H9 (cell line): ENCODE data around the gene RNU1-3. TPM values are rescaled to one million over a fixed set of nuclear protein-coding genes. Genes with fewer than 3 reads are reported as not detected.
"Not testable (repeated sequence)": the region's sequence is repeated elsewhere in the genome, so short reads cannot be mapped to it uniquely, and the experiment has no call there.

ENCODE experiments used
- DNase-seq: peaks from one replicate; pipeline ENCODE4 v3.0.0-alpha.2; 2017
- H2AFZ ChIP-seq: one replicate; pipeline ENCODE4 v1.6.1; 2013; ENCODE audit warnings: mild to moderate bottlenecking, low read length, control low read depth, moderate library complexity
- H2AK5ac ChIP-seq: 2 replicates; pipeline ENCODE4 v1.6.1; 2013; ENCODE audit warnings: low read length, control low read depth, mixed read lengths; ENCODE audit not compliant: insufficient read length
- H2BK120ac ChIP-seq: one replicate; pipeline ENCODE4 v1.6.1; 2013; ENCODE audit warnings: low read depth, mild to moderate bottlenecking, low read length, control low read depth, inconsistent platforms; ENCODE audit not compliant: poor library complexity, severe bottlenecking
- H2BK12ac ChIP-seq: 2 replicates; pipeline ENCODE4 v1.6.1; 2013; ENCODE audit warnings: low read length, control low read depth, mixed read lengths, low read depth; ENCODE audit not compliant: insufficient read length
- H2BK15ac ChIP-seq: 2 replicates; pipeline ENCODE4 v1.6.1; 2013; ENCODE audit warnings: low read depth, low read length, control low read depth
- H2BK20ac ChIP-seq: one replicate; pipeline ENCODE4 v1.6.1; 2013; ENCODE audit warnings: low read depth, mild to moderate bottlenecking, low read length, control low read depth, inconsistent platforms; ENCODE audit not compliant: poor library complexity, severe bottlenecking
- H2BK5ac ChIP-seq: 2 replicates; pipeline ENCODE4 v1.6.1; 2013; ENCODE audit warnings: low read length, control low read depth, mixed read lengths; ENCODE audit not compliant: insufficient read length
- H3K14ac ChIP-seq: 2 replicates; pipeline ENCODE4 v1.6.1; 2013; ENCODE audit warnings: low read length, control low read depth; ENCODE audit not compliant: insufficient read depth
- H3K18ac ChIP-seq: 2 replicates; pipeline ENCODE4 v1.6.1; 2013; ENCODE audit warnings: low read depth, mild to moderate bottlenecking, mixed read lengths, low read length, control low read depth; ENCODE audit not compliant: insufficient read length
- H3K23ac ChIP-seq: 2 replicates; pipeline ENCODE4 v1.6.1; 2013; ENCODE audit warnings: low read length, control low read depth, mixed read lengths, low read depth; ENCODE audit not compliant: insufficient read length
- H3K23me2 ChIP-seq: 2 replicates; pipeline ENCODE4 v1.6.1; 2013; ENCODE audit warnings: low read depth, mild to moderate bottlenecking, mixed read lengths, low read length, control low read depth; ENCODE audit not compliant: insufficient read length, poor library complexity, severe bottlenecking
- H3K27ac ChIP-seq: 2 replicates; pipeline ENCODE4 v1.5.1; 2013; ENCODE audit warnings: low read length, control low read depth, mixed read lengths, low read depth; ENCODE audit not compliant: insufficient read length
- H3K27me3 ChIP-seq: 2 replicates; pipeline ENCODE4 v1.6.1; 2013; ENCODE audit warnings: low read length, control low read depth, inconsistent platforms; ENCODE audit not compliant: insufficient read depth
- H3K4ac ChIP-seq: 2 replicates; pipeline ENCODE4 v1.6.1; 2013; ENCODE audit warnings: low read depth, mild to moderate bottlenecking, control low read depth, inconsistent platforms, low read length, moderate library complexity
- H3K4me1 ChIP-seq: 2 replicates; pipeline ENCODE4 v1.6.1; 2013; ENCODE audit warnings: low read length, control low read depth, inconsistent platforms; ENCODE audit not compliant: insufficient read depth
- H3K4me2 ChIP-seq: 2 replicates; pipeline ENCODE4 v1.6.1; 2013; ENCODE audit warnings: low read length, control low read depth, mixed read lengths; ENCODE audit not compliant: insufficient read length, insufficient read depth
- H3K56ac ChIP-seq: 2 replicates; pipeline ENCODE4 v1.6.1; 2013; ENCODE audit warnings: low read depth, mild to moderate bottlenecking, mixed read lengths, low read length, control low read depth; ENCODE audit not compliant: insufficient read length
- H3K79me1 ChIP-seq: 2 replicates; pipeline ENCODE4 v1.6.1; 2013; ENCODE audit warnings: low read depth, mild to moderate bottlenecking, moderate library complexity, low read length, control low read depth, inconsistent platforms; ENCODE audit not compliant: insufficient read depth, poor library complexity, severe bottlenecking
- H3K79me2 ChIP-seq: 2 replicates; pipeline ENCODE4 v1.6.1; 2013; ENCODE audit warnings: low read length, control low read depth, inconsistent platforms; ENCODE audit not compliant: insufficient read depth
- H3K9ac ChIP-seq: 2 replicates; pipeline ENCODE4 v1.6.1; 2013; ENCODE audit warnings: low read length, control low read depth, mixed read lengths; ENCODE audit not compliant: insufficient read length; ENCODE audit errors: extremely low read depth
- H3K9me3 ChIP-seq: one replicate; pipeline ENCODE4 v1.6.1; 2013; ENCODE audit warnings: low read depth, low read length, inconsistent platforms; ENCODE audit not compliant: control insufficient read depth
- H3T11ph ChIP-seq: one replicate; pipeline ENCODE4 v1.6.1; 2013; ENCODE audit warnings: mild to moderate bottlenecking, low read length, control low read depth, inconsistent platforms
- H4K20me1 ChIP-seq: one replicate; pipeline ENCODE4 v1.6.1; 2013; ENCODE audit not compliant: control insufficient read depth, insufficient read length, insufficient read depth
- H4K5ac ChIP-seq: 2 replicates; pipeline ENCODE4 v1.6.1; 2013; ENCODE audit warnings: low read depth, mild to moderate bottlenecking, mixed read lengths, low read length, control low read depth; ENCODE audit not compliant: insufficient read length
- H4K8ac ChIP-seq: replicated peaks from 2 replicates; pipeline ENCODE4 v1.6.1; 2013; ENCODE audit warnings: low read length, control low read depth, mixed read lengths, low read depth; ENCODE audit not compliant: insufficient read length
- H4K91ac ChIP-seq: 2 replicates; pipeline ENCODE4 v1.6.1; 2013; ENCODE audit warnings: low read depth, mild to moderate bottlenecking, moderate library complexity, mixed read lengths, low read length, control low read depth; ENCODE audit not compliant: insufficient read length
- H3K27ac Mint-ChIP-seq, 3 experiments: 2 replicates in 2 of 3; 3 replicates in 1 of 3; pipeline ENCODE4 v1.8.0; 2020 to 2021; ENCODE audit warnings: mixed read lengths in 3 of 3, mild to moderate bottlenecking in 1 of 3, moderate library complexity in 1 of 3
- H3K27me3 Mint-ChIP-seq: 2 replicates; pipeline ENCODE4 v1.8.0; 2021; ENCODE audit warnings: low read depth, mild to moderate bottlenecking, moderate library complexity, mixed read lengths
- H3K36me3 Mint-ChIP-seq, 3 experiments: 2 replicates in 2 of 3; 3 replicates in 1 of 3; pipeline ENCODE4 v1.8.0; 2020 to 2021; ENCODE audit warnings: low read depth in 3 of 3, mixed read lengths in 3 of 3; ENCODE audit not compliant: insufficient read depth in 1 of 3
- H3K4me1 Mint-ChIP-seq, 2 experiments: 2 replicates each; pipeline ENCODE4 v1.8.0; 2020; ENCODE audit warnings: mixed read lengths in 2 of 2
- H3K4me3 Mint-ChIP-seq, 2 experiments: 2 replicates in 1 of 2; 3 replicates in 1 of 2; pipeline ENCODE4 v1.8.0; 2020 to 2021; ENCODE audit warnings: mild to moderate bottlenecking in 2 of 2, mixed read lengths in 2 of 2, moderate library complexity in 1 of 2
- H3K9me3 Mint-ChIP-seq, 2 experiments: 2 replicates in 1 of 2; 3 replicates in 1 of 2; pipeline ENCODE4 v1.8.0; 2020; ENCODE audit warnings: mild to moderate bottlenecking in 2 of 2, mixed read lengths in 2 of 2, moderate library complexity in 1 of 2
- WGBS: extraction: QIAGEN DNeasy Blood & Tissue Kit; methylation state at CpG from one replicate; pipeline ENCODE4 v1.1.7; 2013; ENCODE audit warnings: missing lambda C conversion rate, low lambda C conversion rate, mixed read lengths; ENCODE audit not compliant: insufficient read length; ENCODE audit errors: extremely low coverage; 5-methylcytosine and 5-hydroxymethylcytosine counted together
- total RNA-seq: library from RNA; stranded (reverse); gene quantifications from 2 replicates; pipeline ENCODE4 v1.2.1, GENCODE V29; 2021

The RNU1-3 gene
- total RNA-seq, 1 experiment from 2014 or later, result 2,051 TPM

DNA sequence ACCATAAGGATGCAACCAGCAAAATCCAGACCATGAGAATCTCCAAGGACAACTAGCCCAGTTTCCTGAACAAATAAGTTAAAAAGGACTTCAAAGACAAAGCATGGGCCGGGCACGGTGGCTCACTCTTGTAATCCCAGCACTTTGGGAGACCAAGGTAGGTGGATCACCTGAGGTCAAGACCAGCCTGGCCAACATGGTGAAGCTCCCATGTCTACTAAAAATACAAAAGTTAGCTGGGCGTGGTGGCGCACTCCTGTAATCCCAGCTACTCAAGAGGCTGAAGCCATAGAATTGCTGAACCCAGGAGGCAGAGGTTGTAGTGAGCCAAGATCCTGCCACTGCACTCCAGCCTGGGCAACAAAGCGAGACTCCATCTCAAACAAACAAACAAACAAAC is 30.8 kb downstream of the RNU1-3 start:
- H2BK15ac ChIP-seq, H3K27me3 ChIP-seq, H3T11ph ChIP-seq, H3K4me3 Mint-ChIP-seq, H3K79me2 ChIP-seq, H2AK5ac ChIP-seq, H3K14ac ChIP-seq, H4K91ac ChIP-seq, H3K4me1 ChIP-seq, H4K5ac ChIP-seq, H2BK120ac ChIP-seq, H4K20me1 ChIP-seq, H2BK12ac ChIP-seq, H3K27ac ChIP-seq, H3K18ac ChIP-seq, H4K8ac ChIP-seq, H3K23ac ChIP-seq, H3K4me2 ChIP-seq, H3K9ac ChIP-seq, H3K4ac ChIP-seq, H3K27ac Mint-ChIP-seq, H3K4me1 Mint-ChIP-seq, H3K23me2 ChIP-seq, H2AFZ ChIP-seq, H2BK20ac ChIP-seq, H3K56ac ChIP-seq, H3K9me3 ChIP-seq, H3K27me3 Mint-ChIP-seq, H3K79me1 ChIP-seq, H2BK5ac ChIP-seq, H3K9me3 Mint-ChIP-seq: not testable (repeated sequence)
- peak; percentile 26 for DNase-seq
- H3K36me3 Mint-ChIP-seq, result peaks cover 22 to 38% (median 36%) of the 10 kb centered on the region in 3 experiments; a peak in 6 of 7 replicates
- no CpG with 5 or more reads among the region's 5 CpGs for WGBS

DNA sequence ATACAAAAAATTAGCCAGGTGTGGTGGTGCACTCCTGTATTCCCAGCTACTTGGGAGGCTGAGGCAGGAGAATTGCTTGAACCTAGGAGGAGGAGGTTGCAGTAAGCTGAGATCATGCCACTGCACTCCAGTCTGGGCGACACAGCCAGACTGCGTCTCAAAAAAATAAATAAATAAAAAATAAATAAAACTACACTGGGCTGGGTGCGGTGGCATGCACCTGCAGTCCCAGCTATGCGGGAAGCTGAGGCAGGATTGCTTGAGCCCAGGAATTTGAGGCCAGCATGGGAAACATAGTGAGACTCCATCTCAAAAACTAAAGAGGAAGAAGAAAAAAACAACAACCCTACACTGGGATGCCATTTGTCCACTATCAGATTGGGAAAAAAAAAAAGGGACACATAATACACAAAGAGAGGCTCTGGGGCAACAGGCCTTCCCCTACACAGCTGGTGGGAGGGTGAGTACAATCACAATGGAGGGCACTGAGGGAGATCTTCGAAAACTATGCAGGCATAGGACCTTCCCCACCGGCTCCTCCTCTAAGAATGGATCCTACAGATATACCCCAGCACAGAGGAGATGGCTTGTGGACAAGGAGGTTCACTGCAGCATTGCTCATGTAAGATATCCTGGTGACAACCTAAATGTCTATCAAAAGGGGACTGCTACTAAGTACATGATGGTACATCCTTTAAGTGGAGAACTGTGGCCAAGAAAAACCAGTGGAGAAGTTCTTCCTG is 33.0 kb downstream of the RNU1-3 start:
- not testable (repeated sequence) for H2AK5ac ChIP-seq, H2BK12ac ChIP-seq, H3K27me3 Mint-ChIP-seq, H3K79me2 ChIP-seq, H3K4ac ChIP-seq, H3K4me1 Mint-ChIP-seq, H4K91ac ChIP-seq, H2BK120ac ChIP-seq, H4K8ac ChIP-seq, H3K4me2 ChIP-seq, H3K9me3 ChIP-seq, H3K9me3 Mint-ChIP-seq, H2BK20ac ChIP-seq, H3K79me1 ChIP-seq, H3K56ac ChIP-seq, H3K27ac ChIP-seq, H4K20me1 ChIP-seq, H3K18ac ChIP-seq, H2BK15ac ChIP-seq, H3T11ph ChIP-seq, H3K4me3 Mint-ChIP-seq, H3K14ac ChIP-seq, H3K9ac ChIP-seq, H3K23me2 ChIP-seq, H3K4me1 ChIP-seq, H4K5ac ChIP-seq, H3K23ac ChIP-seq, H3K27me3 ChIP-seq, H2BK5ac ChIP-seq, H2AFZ ChIP-seq
- WGBS, result no CpG with 5 or more reads among the region's 6 CpGs
- Mint-ChIP-seq H3K27ac (peak overlapping the region; percentile 5 to 50 (median 19); a peak in 4 of 7 replicates), H3K36me3 (peaks cover 33 to 57% (median 55%) of the 10 kb centered on the region in 3 experiments)
- peak; percentile 25 for DNase-seq
